ENCODE results near the gene APLN. TPM values are rescaled to one million over a fixed set of nuclear protein-coding genes. Genes with fewer than 3 reads are reported as not detected.
A peak's percentile ranks its signal among the peaks of the same experiment; 100 is the strongest.

The APLN gene
- total RNA-seq, 4 donors from 2014 or later: 0.13 to 0.38 (median 0.29) TPM

- no peaks in the 10 kb centered on the region for H3K27me3 ChIP-seq
Measured at GRCh38 chrX:129653971-129654651, 645 bp downstream of the APLN start.

DNA sequence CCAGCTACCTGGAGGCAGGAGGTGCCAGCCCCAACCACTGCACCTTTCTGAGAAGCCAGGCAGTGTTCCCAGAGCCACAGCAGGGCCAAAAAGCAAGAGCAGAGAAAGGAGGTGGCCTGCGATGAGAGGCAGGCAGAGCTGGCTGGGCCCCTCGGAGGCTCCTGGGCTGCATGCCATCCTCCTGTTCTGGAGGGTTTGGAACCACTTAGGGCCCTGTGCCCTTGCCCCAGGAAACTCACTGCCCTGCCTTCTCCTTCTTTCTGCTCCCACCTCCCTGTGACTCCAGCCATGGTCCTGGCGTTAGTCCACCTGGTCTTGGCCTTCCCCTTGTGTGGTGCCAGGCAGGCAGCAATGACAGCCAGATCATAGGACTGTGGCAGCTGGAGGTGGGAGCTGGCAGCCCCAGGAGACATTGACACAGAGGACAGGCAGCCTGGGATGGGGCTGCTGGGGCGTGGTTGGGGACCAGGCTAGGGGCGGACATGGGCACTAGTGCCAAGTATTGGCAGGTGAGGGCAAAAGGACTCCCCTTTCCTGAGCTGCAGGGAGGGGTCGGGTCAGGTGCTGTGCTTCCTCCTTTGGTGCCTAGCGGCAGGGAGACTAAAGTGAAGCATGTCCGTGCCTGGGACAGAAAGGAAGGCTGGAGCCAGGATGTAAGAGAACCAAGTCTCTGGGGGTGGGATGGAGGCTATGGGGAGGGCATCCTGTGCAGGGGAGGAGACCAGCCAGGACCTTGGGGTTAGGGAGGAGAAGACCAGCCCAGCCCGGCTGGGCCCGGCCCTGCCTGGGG, 1.4 kb downstream of the APLN start:
- Histone ChIP-seq H3K27ac (no peak overlapping the region), H3K36me3 (no peaks in the 10 kb centered on the region), H3K9me3 (no peaks in the 10 kb centered on the region), H3K4me1 (peaks cover 17% of the 10 kb centered on the region), H3K27me3 (no peaks in the 10 kb centered on the region), H3K4me3 (peak overlapping the region; percentile 54)
- no peak for DNase-seq (ENCODE audit: low spot score in 2 of 2)
- no peak for TF ChIP-seq POLR2A (IDR thresholded peaks at IDR 0.05)
- TF ChIP-seq EP300 (IDR thresholded peaks at IDR 0.05): no peak
- TF ChIP-seq POLR2AphosphoS5 (IDR thresholded peaks at IDR 0.05): no peak
- TF ChIP-seq, protein P1, sequence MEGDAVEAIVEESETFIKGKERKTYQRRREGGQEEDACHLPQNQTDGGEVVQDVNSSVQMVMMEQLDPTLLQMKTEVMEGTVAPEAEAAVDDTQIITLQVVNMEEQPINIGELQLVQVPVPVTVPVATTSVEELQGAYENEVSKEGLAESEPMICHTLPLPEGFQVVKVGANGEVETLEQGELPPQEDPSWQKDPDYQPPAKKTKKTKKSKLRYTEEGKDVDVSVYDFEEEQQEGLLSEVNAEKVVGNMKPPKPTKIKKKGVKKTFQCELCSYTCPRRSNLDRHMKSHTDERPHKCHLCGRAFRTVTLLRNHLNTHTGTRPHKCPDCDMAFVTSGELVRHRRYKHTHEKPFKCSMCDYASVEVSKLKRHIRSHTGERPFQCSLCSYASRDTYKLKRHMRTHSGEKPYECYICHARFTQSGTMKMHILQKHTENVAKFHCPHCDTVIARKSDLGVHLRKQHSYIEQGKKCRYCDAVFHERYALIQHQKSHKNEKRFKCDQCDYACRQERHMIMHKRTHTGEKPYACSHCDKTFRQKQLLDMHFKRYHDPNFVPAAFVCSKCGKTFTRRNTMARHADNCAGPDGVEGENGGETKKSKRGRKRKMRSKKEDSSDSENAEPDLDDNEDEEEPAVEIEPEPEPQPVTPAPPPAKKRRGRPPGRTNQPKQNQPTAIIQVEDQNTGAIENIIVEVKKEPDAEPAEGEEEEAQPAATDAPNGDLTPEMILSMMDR (IDR thresholded peaks at IDR 0.05): no peak
- 50% methylated on average over 9 of the region's 10 CpGs for WGBS

More at GRCh38 chrX:129653971-129654651, 645 bp downstream of the APLN start:
- H3K4me1 ChIP-seq: peaks cover 17% of the 10 kb centered on the region
- H3K36me3 ChIP-seq: no peaks in the 10 kb centered on the region
- DNase-seq (ENCODE audit: low spot score in 2 of 2): no peak
- TF ChIP-seq, protein P1 (IDR thresholded peaks at IDR 0.05): no peak
- WGBS: 47% methylated on average over 19 of the region's 57 CpGs
- H3K4me3 ChIP-seq: peak overlapping the region; percentile 54
- H3K9me3 ChIP-seq: no peaks in the 10 kb centered on the region
- no peak overlapping the region for H3K27ac ChIP-seq

DNA sequence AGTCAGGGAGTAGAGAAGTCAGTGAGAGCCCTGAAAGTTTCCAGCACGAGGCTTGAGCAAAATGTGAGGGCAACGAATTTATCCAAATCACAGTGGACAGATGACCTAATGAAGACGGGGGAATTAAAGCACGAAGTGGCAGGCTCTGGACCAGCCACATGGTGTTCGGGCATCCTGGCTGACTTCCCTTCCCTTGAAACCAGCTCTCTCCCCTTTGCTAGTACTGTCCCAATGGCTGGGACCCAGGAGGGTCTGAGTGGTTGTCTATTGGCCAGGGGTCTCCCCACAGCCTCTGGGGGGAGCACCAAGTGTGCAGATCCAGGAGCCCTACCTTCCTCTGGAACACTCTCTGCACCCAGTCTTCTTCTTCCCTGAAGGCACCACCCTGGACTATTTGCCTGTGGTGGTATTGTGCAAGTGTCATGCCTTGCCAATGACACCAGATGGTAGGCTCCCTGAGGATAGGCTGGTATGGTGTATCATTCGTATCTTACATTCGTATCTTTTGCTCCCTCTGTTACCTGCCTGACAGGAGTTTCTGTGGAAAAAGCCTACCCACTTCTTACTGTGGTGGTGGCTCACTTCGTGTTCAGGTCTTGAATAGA, 2.1 kb downstream of the APLN start:
- H3K4me3 ChIP-seq: no peak overlapping the region
- H3K9me3 ChIP-seq: no peaks in the 10 kb centered on the region
- H3K27me3 ChIP-seq: no peaks in the 10 kb centered on the region
- no peak overlapping the region for H3K27ac ChIP-seq
- DNase-seq (ENCODE audit: low spot score in 2 of 2): no peak
- 81% methylated on average over 8 of the region's 8 CpGs for WGBS
- peaks cover 17% of the 10 kb centered on the region for H3K4me1 ChIP-seq
- no peaks in the 10 kb centered on the region for H3K36me3 ChIP-seq
- TF ChIP-seq POLR2AphosphoS5 (IDR thresholded peaks at IDR 0.05) (no peak), EP300 (IDR thresholded peaks at IDR 0.05) (no peak), POLR2A (IDR thresholded peaks at IDR 0.05) (no peak)
- TF ChIP-seq, protein P1 (IDR thresholded peaks at IDR 0.05): no peak

DNA sequence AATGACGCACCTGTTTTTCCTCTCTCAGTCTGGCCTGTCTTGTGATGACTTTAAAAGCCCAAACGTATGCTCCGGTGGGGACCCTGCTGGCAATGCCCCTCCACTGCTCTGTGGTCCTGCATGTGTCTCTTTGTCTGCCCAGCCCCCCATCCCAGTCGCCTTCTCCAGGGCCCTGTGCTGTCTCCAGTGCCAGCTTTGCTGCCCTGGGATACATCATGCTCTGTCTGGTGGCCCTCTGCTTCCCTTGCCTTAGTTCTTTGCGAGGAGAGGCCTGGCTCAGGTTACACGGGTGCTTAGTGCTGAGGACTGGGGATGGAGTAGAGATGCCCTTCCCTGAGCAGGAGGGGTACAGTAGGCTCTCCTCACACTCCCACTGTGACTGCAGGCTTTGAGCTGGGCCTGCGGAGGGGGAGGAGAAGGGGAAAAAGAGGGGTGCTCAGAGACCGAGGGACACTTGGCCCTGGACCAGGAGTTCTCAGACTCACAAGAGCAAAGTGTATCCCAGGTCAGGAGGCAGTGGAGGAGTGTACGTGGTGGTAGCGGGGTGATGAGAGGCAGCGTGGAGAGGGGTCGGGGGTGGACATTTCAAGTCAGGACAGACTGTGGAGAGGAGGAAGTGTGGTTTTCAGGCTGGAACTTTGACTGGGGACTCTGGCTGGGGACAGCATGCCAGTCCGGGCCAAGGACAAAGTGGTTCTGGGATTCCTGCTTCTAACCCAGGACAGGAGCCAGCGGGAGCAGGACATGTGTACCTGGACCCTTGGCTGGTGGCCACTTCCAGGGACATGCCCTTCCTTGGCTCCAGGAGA, 2.8 kb downstream of the APLN start:
- no peak overlapping the region for H3K27ac ChIP-seq
- no peaks in the 10 kb centered on the region for H3K27me3 ChIP-seq
- H3K9me3 ChIP-seq: no peaks in the 10 kb centered on the region
- H3K4me3 ChIP-seq: no peak overlapping the region
- DNase-seq (ENCODE audit: low spot score in 2 of 2): no peak
- peaks cover 17% of the 10 kb centered on the region for H3K4me1 ChIP-seq
- WGBS: 87% methylated on average over 14 of the region's 14 CpGs
- no peaks in the 10 kb centered on the region for H3K36me3 ChIP-seq
- TF ChIP-seq POLR2A (IDR thresholded peaks at IDR 0.05): no peak
- no peak for TF ChIP-seq EP300 (IDR thresholded peaks at IDR 0.05)
- TF ChIP-seq, protein P1 (IDR thresholded peaks at IDR 0.05): no peak
- TF ChIP-seq POLR2AphosphoS5 (IDR thresholded peaks at IDR 0.05): no peak
